WI38 (cell line): ENCODE results near the gene TTC39A.

Experiments used
- H3K4me3 ChIP-seq: 2 replicates; pipeline ENCODE4 v1.5.1; 2011; ENCODE audit warnings: low read depth, mild to moderate bottlenecking, control low read depth, low read length
- CTCF ChIP-seq: IDR thresholded peaks from 2 replicates; pipeline ENCODE4 v1.5.1; 2012; ENCODE audit warnings: low read depth, mild to moderate bottlenecking, control low read depth, low read length

The TTC39A gene

GRCh38 chr1:51308636-51309035 is 21.7 kb downstream of the TTC39A start:
- no peak for TF ChIP-seq CTCF
- H3K4me3 ChIP-seq: no peak overlapping the region

- no peak for TF ChIP-seq CTCF
- H3K4me3 ChIP-seq: no peak overlapping the region
Measured at GRCh38 chr1:51306950-51307349, 23.4 kb downstream of the TTC39A start.

GRCh38 chr1:51305371-51305823 is 25.0 kb downstream of the TTC39A start:
- H3K4me3 ChIP-seq: no peak overlapping the region

GRCh38 chr1:51304360-51304759 is 26.0 kb downstream of the TTC39A start:
- no peak for TF ChIP-seq CTCF
- H3K4me3 ChIP-seq: no peak overlapping the region

More at GRCh38 chr1:51305371-51305823, 25.0 kb downstream of the TTC39A start:
- TF ChIP-seq CTCF: no peak

- TF ChIP-seq CTCF: no peak
- no peak overlapping the region for H3K4me3 ChIP-seq
Measured at GRCh38 chr1:51303751-51304251, 26.6 kb downstream of the TTC39A start.

GRCh38 chr1:51303315-51303714 is 27.0 kb downstream of the TTC39A start:
- H3K4me3 ChIP-seq: no peak overlapping the region
- TF ChIP-seq CTCF: no peak

GRCh38 chr1:51302746-51303145 is 27.6 kb downstream of the TTC39A start:
- no peak for TF ChIP-seq CTCF
- no peak overlapping the region for H3K4me3 ChIP-seq
